Measurements from ENCODE around the gene TBCD.

The TBCD gene

GRCh38 chr17:82812058-82812457 lies 60.2 kb downstream of the TBCD start:
- DNase-seq, result no peak

DNA sequence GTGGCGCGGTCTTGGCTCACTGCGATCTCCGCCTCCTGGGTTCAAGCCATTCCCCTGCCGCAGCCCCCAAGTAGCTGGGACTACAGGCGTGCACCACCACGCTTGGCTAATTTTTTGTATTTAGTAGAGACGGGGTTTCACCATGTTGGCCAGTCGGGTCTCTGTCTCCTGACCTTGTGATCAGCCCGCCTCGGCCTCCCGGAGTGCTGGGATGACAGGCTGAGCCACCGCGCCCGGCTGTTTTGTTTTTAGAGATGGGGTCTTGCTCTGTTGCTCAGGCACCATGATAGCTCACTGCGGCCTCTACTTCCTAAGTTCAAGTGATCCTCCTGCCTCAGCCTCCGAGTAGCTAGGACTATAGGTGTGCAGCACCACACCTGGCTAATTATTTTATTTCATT lies 60.7 kb downstream of the TBCD start:
- DNase-seq, result no peak

DNA sequence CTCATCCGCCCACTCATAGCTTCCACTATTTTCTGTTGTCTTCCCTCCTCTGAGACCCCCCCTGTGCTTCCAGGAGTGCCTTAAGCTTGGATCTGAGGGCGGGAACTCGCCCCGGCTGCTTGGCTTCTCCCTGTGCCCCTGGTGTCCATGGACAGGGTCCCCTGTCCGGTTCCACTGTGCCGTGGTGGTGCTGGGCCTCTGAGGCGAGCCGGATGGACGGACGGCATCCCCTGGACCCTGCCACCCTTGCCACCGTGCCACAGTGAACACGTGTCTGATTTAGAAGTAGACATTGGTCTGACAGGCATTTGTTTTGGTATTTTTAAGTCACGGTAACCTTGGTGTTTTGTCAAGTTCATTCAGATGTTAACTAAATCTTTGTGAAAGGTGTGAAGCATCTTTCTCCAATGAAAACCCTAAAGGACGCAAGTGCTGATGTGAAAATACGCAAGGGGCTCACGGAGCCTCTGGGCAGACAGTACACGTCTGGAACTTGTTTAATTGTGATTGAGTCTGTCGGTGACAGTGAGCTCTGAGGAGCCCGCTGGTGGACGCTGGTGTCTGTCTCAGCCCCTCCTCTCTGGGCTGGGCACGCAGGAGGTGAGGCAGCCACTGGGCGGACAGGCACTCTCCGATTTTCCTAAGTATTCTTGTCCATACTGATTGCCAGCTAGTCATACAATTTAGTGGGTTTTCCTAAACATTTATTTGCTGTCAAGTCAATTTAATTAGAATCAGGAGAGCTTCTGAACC lies 61.6 kb downstream of the TBCD start:
- DNase-seq, result no peak

DNA sequence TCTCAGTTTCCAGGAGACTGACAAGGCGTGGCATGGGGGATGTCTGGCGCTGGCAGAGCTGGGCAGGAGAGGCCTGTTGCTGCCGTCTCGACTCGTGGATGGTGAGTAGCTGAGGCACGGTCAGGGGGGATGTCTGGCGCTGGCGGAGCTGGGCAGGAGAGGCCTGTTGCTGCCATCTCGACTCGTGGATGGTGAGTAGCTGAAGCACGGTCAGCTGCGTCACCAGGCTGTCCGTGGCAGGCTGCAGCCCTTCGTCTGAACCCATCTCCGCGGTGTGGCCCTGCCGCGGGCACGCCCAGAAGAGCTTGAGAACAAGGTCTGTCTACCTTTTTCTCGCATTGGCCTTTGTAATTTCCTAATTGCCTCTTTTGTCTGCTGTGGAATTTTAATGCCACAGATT lies 63.0 kb downstream of the TBCD start:
- DNase-seq, result no peak

GRCh38 chr17:82815354-82815753 lies 63.5 kb downstream of the TBCD start:
- no peak for DNase-seq

GRCh38 chr17:82815790-82816305 lies 64.0 kb downstream of the TBCD start:
- no peak for DNase-seq

- DNase-seq, result peak; percentile 28
Observed at GRCh38 chr17:82816358-82816757, 64.5 kb downstream of the TBCD start.

DNA sequence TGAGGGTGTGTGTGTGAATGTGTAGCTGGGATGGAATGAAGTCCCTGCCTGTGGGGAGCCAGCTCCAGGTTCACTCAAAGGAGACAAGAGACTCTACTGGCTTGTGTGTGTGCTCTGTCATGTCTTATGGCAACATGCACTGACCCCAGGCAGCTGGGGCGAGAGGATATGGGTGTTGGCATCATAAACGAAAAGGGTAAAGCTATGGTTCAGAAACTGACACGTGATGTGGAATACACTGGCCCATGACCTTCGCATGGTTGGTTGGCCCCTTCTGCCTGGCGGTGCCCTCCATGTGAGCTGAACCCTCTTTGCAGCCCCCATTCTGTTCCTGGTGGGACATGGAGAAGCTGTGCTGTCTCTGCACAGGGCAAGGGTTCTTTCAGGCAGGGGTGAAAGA lies 66.1 kb downstream of the TBCD start:
- DNase-seq, result no peak

DNA sequence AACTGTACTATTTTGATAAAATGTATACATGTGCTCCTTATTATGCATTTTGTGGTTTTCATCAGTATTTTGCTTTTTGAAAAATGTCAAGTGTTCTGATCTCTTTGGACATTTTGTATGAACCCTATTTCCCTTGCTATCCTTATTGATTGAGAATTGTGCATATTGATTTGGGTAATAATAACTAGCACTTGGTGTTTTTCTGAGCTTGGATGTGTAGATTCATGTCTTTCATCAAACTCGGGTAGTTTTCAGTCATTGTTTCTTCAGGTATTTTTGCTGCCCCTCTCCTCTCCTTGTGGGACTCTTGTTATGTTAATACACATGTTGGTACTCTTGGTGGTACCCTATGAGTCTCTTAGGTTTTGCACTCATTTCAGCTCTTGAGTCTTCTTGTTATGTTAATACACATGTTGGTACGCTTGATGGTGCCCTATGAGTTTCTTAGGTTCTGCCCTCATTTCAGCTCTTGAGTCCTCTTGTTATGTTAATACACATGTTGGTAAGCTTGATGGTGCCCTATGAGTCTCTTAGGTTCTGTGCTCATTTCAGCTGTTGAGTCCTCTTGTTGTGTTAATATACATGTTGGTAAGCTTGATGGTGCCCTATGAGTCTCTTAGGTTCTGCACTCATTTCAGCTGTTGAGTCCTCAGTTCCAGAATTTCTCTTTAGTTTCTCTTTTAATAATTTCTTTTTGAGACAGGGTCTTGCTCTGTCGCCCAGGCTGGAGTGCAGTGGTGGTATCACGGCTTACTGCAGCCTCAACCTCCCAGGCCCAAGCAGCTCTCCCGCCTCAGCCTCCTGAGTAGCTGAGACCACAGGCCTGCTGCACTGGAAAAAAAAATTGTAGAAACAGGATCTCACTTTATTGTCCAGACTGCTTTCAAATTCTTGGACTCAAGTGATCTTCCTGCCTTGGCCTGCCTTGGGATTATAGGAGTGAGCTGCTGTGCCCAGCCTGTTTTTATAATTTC lies 68.7 kb downstream of the TBCD start:
- DNase-seq, result peak; percentile 15

- DNase-seq, result no peak
Observed at GRCh38 chr17:82821554-82821953, 69.7 kb downstream of the TBCD start.

- DNase-seq, result no peak
Observed at GRCh38 chr17:82822281-82822680, 70.4 kb downstream of the TBCD start.

DNA sequence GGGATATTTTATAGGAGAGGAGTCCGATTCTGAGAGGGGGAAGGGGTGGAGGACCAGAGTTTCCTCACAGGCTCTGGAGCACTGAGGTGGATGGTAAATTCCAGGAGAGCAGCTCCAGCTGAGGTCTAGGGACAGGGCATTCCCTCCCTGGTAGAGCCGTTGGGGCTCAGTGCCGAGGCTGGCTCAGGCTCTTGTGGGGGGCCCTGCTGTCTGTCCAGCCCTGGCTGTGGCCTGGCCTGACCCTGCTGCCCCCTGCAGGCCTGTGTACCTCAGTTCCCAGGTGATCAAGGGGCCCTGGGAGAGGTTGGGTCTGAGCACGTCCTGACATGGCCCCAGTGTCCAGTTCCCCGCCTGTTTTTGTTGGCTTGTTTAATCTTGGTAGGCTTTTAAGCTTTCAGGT lies 71.1 kb downstream of the TBCD start:
- no peak for DNase-seq

GRCh38 chr17:82825540-82826124 lies 73.8 kb downstream of the TBCD start:
- DNase-seq, result no peak

DNA sequence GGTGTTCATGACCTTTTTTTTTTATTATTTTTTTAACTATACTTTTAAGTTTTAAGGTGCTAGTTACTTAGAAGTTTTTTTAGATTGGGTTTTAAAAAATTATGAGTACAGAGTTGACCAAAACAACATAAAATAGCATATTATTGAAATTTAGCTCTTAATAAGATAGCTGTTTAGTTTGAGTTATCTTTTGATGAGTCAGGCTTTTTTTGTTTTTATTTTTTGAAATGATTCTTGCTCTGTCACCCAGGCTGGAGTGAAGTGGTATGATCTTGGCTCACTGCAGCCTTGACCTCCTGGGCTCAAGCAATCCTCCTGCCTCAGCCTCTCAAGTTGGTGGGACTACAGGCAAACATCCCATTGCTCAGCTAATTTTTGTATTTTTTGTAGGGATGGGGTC lies 74.3 kb downstream of the TBCD start:
- DNase-seq, result no peak

GRCh38 chr17:82826956-82827355 lies 75.1 kb downstream of the TBCD start:
- DNase-seq, result no peak

DNA sequence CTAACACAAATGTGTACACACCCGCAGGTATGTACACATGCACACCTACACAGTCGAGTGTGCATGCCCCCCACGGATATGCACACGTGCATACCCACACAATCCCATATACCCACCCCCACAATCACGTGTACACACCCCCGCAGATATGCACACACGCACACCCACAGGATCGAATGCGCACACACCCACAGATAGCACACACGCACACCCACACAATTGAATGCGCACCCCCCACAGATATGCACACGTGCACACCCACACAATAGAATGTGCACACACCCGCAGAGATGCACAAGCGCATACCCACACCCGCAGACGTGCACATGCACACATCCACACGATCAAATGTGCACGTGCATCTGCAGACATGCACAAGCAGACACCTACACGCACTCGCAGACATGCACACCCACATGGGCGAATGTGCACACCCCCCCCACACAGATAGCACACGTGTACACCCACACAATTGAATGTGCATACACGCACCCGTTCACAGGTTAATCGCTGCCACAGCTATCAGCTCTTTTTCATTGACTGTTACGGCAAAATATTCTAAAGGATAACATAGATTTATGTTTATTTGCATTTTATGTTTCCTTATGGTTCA lies 77.1 kb downstream of the TBCD start:
- no peak for DNase-seq

DNA sequence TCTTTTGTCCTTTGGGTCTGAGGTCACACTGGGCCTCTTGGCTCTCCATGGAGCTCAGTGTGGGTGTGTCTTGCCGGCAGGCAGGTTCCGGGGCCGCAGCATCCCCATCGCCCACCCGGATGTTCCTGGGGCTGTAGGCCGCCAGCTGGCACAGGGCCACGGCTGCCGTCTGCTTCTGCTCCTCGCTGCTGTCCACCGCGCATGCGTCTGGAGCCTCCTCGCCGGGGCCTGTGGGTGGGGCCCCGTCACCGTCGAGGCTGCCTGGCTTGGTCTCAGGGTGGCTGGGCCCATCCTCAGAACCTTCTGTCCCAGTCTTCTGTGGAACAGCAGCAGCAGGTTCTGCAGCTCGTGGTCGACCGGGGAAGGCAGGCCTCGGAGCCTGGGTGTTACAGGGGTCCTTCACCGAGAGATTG lies 78.4 kb downstream of the TBCD start:
- DNase-seq, result no peak

GRCh38 chr17:82831041-82831817 lies 79.4 kb downstream of the TBCD start:
- no peak for DNase-seq

- no peak for DNase-seq
Observed at GRCh38 chr17:82831818-82832200, 79.9 kb downstream of the TBCD start.

DNA sequence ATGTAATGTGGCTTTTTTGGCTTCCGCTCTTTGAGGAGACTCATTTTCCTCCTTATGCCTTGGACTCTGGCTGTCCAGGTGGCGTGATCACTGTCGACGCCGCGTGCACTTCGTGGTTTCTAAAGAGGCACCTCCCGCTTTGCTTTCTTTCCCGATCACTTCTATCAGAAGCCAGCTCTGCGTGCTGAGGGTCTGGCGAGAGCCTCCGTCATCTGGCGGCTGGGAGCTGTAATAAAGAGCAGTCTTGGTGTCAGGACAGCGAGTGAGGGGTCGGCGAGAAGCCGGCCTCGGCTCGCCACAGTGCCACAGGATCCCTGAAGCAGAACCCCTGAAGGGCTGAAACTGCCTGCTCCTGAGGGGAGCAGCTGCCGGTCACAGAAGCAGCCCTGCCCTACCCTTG lies 80.5 kb downstream of the TBCD start:
- DNase-seq, result no peak

DNA sequence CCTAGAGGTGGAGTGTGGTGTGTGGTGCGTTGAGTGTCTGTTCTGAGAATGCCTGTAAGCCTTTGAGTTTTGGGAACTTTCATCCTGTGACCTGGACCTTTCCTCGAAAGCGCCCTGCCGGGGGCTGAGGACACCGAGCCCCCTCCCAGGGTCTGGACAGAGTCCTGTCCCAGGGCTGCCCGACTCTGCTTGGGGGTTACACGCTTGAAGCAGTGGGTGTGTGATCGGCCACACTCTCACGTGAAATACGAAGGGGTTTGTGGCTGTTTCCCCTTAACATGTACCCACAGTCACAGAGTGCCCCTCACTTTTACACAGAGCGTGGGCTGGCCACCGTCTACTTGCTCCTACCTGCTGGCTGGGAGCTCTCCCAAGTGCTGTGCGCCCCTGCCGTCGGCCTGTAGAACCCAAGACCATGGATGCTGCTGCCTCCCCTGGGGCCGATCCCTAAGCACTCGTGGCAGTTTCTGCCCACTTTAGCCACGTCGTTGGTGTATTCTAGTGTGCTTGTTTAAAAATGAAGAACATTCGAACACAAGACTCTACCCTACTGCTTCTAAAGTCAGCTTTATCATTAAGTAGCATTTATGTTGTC lies 81.1 kb downstream of the TBCD start:
- DNase-seq, result no peak

GRCh38 chr17:82835122-82835521 lies 83.3 kb downstream of the TBCD start:
- no peak for DNase-seq

Measured in OCI-M1 (cell line).